ENCODE results near the gene APLF. TPM values are rescaled to one million over a fixed set of nuclear protein-coding genes. Genes with fewer than 3 reads are reported as not detected.

APLF gene
- polyA plus RNA-seq, 2 of the 4 experiments (the other 2 are of a cell fraction): 1.5 to 2.8 TPM

DNA sequence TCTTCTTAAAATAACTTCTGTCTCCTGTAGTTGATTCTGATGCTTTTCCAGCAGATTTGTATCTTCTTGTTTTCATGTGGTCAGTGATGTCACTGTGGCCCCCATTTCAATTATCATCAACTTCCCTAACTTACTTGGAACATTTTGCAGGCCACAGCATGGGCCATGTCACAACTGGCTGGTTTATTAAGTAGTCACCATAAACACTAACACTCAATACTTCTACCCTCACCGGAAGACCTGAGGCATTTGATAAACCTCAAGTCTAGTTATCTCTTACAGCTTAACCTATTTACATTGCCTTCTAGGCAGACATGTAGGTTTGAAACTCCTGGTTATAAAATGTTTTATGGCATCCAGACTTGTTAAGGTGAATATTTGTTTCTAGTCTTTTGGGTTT lies 138.6 kb downstream of the APLF start:
- Histone ChIP-seq H3K4me1 (no peaks in the 10 kb centered on the region), H3K27ac (no peak overlapping the region), H3K4me2 (no peak overlapping the region), H3K9me3 (peaks cover 16% of the 10 kb centered on the region), H3K4me3 (no peak overlapping the region)
- ATAC-seq (no peak), FAIRE-seq (no peak), DNase-seq (ENCODE audit: low read depth in 1 of 2, low spot score in 1 of 2) (no peak)
- ChIA-PET POLR2A (no interaction called here), CTCF (interaction anchor here (1.5 kb wide), 1 partner anchor 11 kb away, joined by 4 read pairs; no protein-coding TSS in a partner anchor)
- TF ChIP-seq BHLHE40 (IDR thresholded peaks at IDR 0.05; ENCODE audit: low read depth, low read length): no peak
- no peak for TF ChIP-seq FOSB (CRISPR knock-in tag; IDR thresholded peaks at IDR 0.05)
- TF ChIP-seq NR3C1 (IDR thresholded peaks at IDR 0.05): no peak
- TF ChIP-seq FOSL2 (IDR thresholded peaks at IDR 0.05): no peak
- no peak for TF ChIP-seq FOSL2 (CRISPR knock-in tag; IDR thresholded peaks at IDR 0.05)
- no peak for TF ChIP-seq ZFP36 (IDR thresholded peaks at IDR 0.05; ENCODE audit: borderline replicate concordance, partially characterized antibody)
- no peak for TF ChIP-seq HOXA7 (CRISPR knock-in tag; IDR thresholded peaks at IDR 0.05)
- TF ChIP-seq MYC (IDR thresholded peaks at IDR 0.05; ENCODE audit: borderline replicate concordance, low read length): no peak
- no peak for TF ChIP-seq MAZ (IDR thresholded peaks at IDR 0.05; ENCODE audit: borderline replicate concordance, low read depth, low read length)
- TF ChIP-seq CHD2 (IDR thresholded peaks at IDR 0.05; ENCODE audit: low read length, partially characterized antibody): no peak
- TF ChIP-seq HDAC2 (IDR thresholded peaks at IDR 0.05): no peak
- no peak for TF ChIP-seq KDM1A (IDR thresholded peaks at IDR 0.05; ENCODE audit: low read depth)
- TF ChIP-seq CHD4 (IDR thresholded peaks at IDR 0.05; ENCODE audit: borderline replicate concordance): no peak
- TF ChIP-seq FOXS1 (CRISPR knock-in tag; IDR thresholded peaks at IDR 0.05): no peak
- TF ChIP-seq HES2 (IDR thresholded peaks at IDR 0.05): no peak
- WGBS (ENCODE audit: missing lambda C conversion rate): 88% methylated on average over 1 of the region's 1 CpG

- ATAC-seq (no peak), FAIRE-seq (no peak), DNase-seq (ENCODE audit: low read depth in 1 of 2, low spot score in 1 of 2) (no peak)
- Histone ChIP-seq H3K9me3 (peaks cover 16% of the 10 kb centered on the region), H3K27ac (no peak overlapping the region), H3K4me1 (no peaks in the 10 kb centered on the region), H3K4me3 (no peak overlapping the region), H3K4me2 (no peak overlapping the region)
- ChIA-PET POLR2A (no interaction called here), CTCF (interaction anchor here (1.5 kb wide), 1 partner anchor 12 kb away, joined by 4 read pairs; no protein-coding TSS in a partner anchor)
- WGBS (ENCODE audit: missing lambda C conversion rate): 22% methylated on average over 4 of the region's 4 CpGs
- TF ChIP-seq HOXB5 (CRISPR knock-in tag; IDR thresholded peaks at IDR 0.05): no peak
- TF ChIP-seq BHLHE40 (IDR thresholded peaks at IDR 0.05; ENCODE audit: low read depth, low read length): no peak
- TF ChIP-seq, protein P1, sequence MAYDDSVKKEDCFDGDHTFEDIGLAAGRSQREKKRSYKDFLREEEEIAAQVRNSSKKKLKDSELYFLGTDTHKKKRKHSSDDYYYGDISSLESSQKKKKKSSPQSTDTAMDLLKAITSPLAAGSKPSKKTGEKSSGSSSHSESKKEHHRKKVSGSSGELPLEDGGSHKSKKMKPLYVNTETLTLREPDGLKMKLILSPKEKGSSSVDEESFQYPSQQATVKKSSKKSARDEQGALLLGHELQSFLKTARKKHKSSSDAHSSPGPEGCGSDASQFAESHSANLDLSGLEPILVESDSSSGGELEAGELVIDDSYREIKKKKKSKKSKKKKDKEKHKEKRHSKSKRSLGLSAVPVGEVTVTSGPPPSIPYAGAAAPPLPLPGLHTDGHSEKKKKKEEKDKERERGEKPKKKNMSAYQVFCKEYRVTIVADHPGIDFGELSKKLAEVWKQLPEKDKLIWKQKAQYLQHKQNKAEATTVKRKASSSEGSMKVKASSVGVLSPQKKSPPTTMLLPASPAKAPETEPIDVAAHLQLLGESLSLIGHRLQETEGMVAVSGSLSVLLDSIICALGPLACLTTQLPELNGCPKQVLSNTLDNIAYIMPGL (CRISPR knock-in tag; IDR thresholded peaks at IDR 0.05; ENCODE audit: borderline replicate concordance): no peak
- TF ChIP-seq NR3C1 (IDR thresholded peaks at IDR 0.05): no peak
- no peak for TF ChIP-seq HOXA7 (CRISPR knock-in tag; IDR thresholded peaks at IDR 0.05)
Measured at GRCh38 chr2:68606759-68607158, 139.4 kb downstream of the APLF start.

DNA sequence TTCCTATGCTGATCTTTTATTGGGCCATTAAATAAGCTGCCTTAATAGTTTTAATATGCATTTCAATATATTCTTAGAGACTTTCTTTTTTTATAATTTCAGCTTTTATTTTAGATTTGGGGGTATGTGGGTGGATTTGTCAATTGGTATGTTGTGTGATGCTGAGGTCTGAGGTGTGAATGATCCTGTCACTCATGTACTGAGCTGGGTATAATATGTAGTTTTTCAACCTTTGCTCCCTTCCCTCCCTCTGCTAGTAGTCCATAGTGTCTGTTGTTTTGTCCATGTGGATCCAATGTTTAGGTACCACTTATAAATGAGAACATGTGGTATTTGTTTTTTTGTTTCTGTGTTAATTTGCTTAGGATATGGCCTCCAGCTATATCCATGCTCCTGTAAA lies 140.5 kb downstream of the APLF start:
- no peak for TF ChIP-seq PHF8 (IDR thresholded peaks at IDR 0.05; ENCODE audit: borderline replicate concordance, low read depth)
- TF ChIP-seq SREBF2 (IDR thresholded peaks at IDR 0.05): no peak
- no peak for TF ChIP-seq EHMT2 (IDR thresholded peaks at IDR 0.05; ENCODE audit: low read depth)
- TF ChIP-seq, protein P2, sequence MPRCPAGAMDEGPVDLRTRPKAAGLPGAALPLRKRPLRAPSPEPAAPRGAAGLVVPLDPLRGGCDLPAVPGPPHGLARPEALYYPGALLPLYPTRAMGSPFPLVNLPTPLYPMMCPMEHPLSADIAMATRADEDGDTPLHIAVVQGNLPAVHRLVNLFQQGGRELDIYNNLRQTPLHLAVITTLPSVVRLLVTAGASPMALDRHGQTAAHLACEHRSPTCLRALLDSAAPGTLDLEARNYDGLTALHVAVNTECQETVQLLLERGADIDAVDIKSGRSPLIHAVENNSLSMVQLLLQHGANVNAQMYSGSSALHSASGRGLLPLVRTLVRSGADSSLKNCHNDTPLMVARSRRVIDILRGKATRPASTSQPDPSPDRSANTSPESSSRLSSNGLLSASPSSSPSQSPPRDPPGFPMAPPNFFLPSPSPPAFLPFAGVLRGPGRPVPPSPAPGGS (IDR thresholded peaks at IDR 0.05): no peak
- Histone ChIP-seq H3K27ac (no peak overlapping the region), H3K4me3 (no peak overlapping the region), H3K4me2 (no peak overlapping the region), H3K9me3 (peaks cover 14% of the 10 kb centered on the region), H3K4me1 (no peaks in the 10 kb centered on the region)
- CTCF ChIA-PET: interaction anchor here (0.8 to 0.9 kb wide), 2 partner anchors 13 to 39 kb away, joined by 3 to 5 read pairs; no protein-coding TSS in a partner anchor
- DNase-seq (ENCODE audit: low read depth in 1 of 2, low spot score in 1 of 2) (no peak), FAIRE-seq (no peak), ATAC-seq (no peak)
- POLR2A ChIA-PET: no interaction called here

Data from A549 (cell line).